ENCODE data around the gene PFKM.

GRCh38 chr12:48169011-48169410 is 49.8 kb downstream of the PFKM start:
- TF ChIP-seq POLR2A (IDR thresholded peaks at IDR 0.05; ENCODE audit: low read depth, low read length): no peak
- TF ChIP-seq POLR2AphosphoS5 (IDR thresholded peaks at IDR 0.05; ENCODE audit: low read depth, low read length): no peak
